Measurements from ENCODE around the gene ICAM5.

The ICAM5 gene

GRCh38 chr19:10289167-10289835 lies 451 bp upstream of the ICAM5 start:
- peak; percentile 80 for DNase-seq (ENCODE audit: low read depth)
- TF ChIP-seq POLR2A (IDR thresholded peaks at IDR 0.05; ENCODE audit: extremely low read depth, insufficient read length), result no peak
- TF ChIP-seq MYC (IDR thresholded peaks at IDR 0.05; ENCODE audit: low read depth, low read length), result no peak
- no peak for TF ChIP-seq MAX (IDR thresholded peaks at IDR 0.05; ENCODE audit: low read depth, low read length)
- no peak for TF ChIP-seq CTCF (IDR thresholded peaks at IDR 0.05; ENCODE audit: low read depth, low read length)
- H3K4me3 ChIP-seq (ENCODE audit: low read depth, low read length), result no peak overlapping the region

- TF ChIP-seq CTCF (IDR thresholded peaks at IDR 0.05; ENCODE audit: low read depth, low read length), result no peak
- no peak for TF ChIP-seq POLR2A (IDR thresholded peaks at IDR 0.05; ENCODE audit: extremely low read depth, insufficient read length)
- TF ChIP-seq MYC (IDR thresholded peaks at IDR 0.05; ENCODE audit: low read depth, low read length), result no peak
- TF ChIP-seq MAX (IDR thresholded peaks at IDR 0.05; ENCODE audit: low read depth, low read length), result no peak
- no peak overlapping the region for H3K4me3 ChIP-seq (ENCODE audit: low read depth, low read length)
- DNase-seq (ENCODE audit: low read depth), result peak; percentile 62
Observed at GRCh38 chr19:10290357-10290875, 664 bp downstream of the ICAM5 start.

- no peak overlapping the region for H3K4me3 ChIP-seq (ENCODE audit: low read depth, low read length)
- TF ChIP-seq CTCF (IDR thresholded peaks at IDR 0.05; ENCODE audit: low read depth, low read length) (no peak), POLR2A (IDR thresholded peaks at IDR 0.05; ENCODE audit: extremely low read depth, insufficient read length) (no peak), MYC (IDR thresholded peaks at IDR 0.05; ENCODE audit: low read depth, low read length) (no peak), MAX (IDR thresholded peaks at IDR 0.05; ENCODE audit: low read depth, low read length) (no peak)
- peak; percentile 72 for DNase-seq (ENCODE audit: low read depth)
Observed at GRCh38 chr19:10290876-10291553, 1.3 kb downstream of the ICAM5 start.

GRCh38 chr19:10291554-10292205 lies 1.9 kb downstream of the ICAM5 start:
- no peak for TF ChIP-seq POLR2A (IDR thresholded peaks at IDR 0.05; ENCODE audit: extremely low read depth, insufficient read length)
- no peak for TF ChIP-seq MAX (IDR thresholded peaks at IDR 0.05; ENCODE audit: low read depth, low read length)
- TF ChIP-seq MYC (IDR thresholded peaks at IDR 0.05; ENCODE audit: low read depth, low read length), result no peak
- TF ChIP-seq CTCF (IDR thresholded peaks at IDR 0.05; ENCODE audit: low read depth, low read length), result no peak

GRCh38 chr19:10292206-10292788 lies 2.5 kb downstream of the ICAM5 start:
- TF ChIP-seq CTCF (IDR thresholded peaks at IDR 0.05; ENCODE audit: low read depth, low read length) (no peak), MYC (IDR thresholded peaks at IDR 0.05; ENCODE audit: low read depth, low read length) (no peak)
- DNase-seq (ENCODE audit: low read depth), result peak; percentile 79
- H3K4me3 ChIP-seq (ENCODE audit: low read depth, low read length), result no peak overlapping the region

More at GRCh38 chr19:10291554-10292205, 1.9 kb downstream of the ICAM5 start:
- peak; percentile 67 for DNase-seq (ENCODE audit: low read depth)
- no peak overlapping the region for H3K4me3 ChIP-seq (ENCODE audit: low read depth, low read length)
